Measurements from ENCODE around the gene ZNF860. TPM values are rescaled to one million over a fixed set of nuclear protein-coding genes. Genes with fewer than 3 reads are reported as not detected.

The ZNF860 gene
- total RNA-seq, 6 experiments from 2014 or later = 0.14 to 0.33 (median 0.17) TPM

- H3K27me3 Mint-ChIP-seq (ENCODE audit: insufficient read depth) = no peaks in the 10 kb centered on the region; the same call in 1 of the 2 replicates
- TF ChIP-seq, protein P1, sequence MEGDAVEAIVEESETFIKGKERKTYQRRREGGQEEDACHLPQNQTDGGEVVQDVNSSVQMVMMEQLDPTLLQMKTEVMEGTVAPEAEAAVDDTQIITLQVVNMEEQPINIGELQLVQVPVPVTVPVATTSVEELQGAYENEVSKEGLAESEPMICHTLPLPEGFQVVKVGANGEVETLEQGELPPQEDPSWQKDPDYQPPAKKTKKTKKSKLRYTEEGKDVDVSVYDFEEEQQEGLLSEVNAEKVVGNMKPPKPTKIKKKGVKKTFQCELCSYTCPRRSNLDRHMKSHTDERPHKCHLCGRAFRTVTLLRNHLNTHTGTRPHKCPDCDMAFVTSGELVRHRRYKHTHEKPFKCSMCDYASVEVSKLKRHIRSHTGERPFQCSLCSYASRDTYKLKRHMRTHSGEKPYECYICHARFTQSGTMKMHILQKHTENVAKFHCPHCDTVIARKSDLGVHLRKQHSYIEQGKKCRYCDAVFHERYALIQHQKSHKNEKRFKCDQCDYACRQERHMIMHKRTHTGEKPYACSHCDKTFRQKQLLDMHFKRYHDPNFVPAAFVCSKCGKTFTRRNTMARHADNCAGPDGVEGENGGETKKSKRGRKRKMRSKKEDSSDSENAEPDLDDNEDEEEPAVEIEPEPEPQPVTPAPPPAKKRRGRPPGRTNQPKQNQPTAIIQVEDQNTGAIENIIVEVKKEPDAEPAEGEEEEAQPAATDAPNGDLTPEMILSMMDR (IDR thresholded peaks at IDR 0.05) = no peak
- DNase-seq = no peak
- H3K4me3 Mint-ChIP-seq = no peak overlapping the region
- H3K27ac Mint-ChIP-seq = no peak overlapping the region
- H3K36me3 Mint-ChIP-seq (ENCODE audit: low read depth) = no peaks in the 10 kb centered on the region
- H3K9me3 Mint-ChIP-seq = no peaks in the 10 kb centered on the region
- H3K4me1 Mint-ChIP-seq (ENCODE audit: low read depth) = no peaks in the 10 kb centered on the region
Measured at GRCh38 chr3:31937225-31937624, 44.3 kb upstream of the ZNF860 start.

- no peak for DNase-seq
- Mint-ChIP-seq H3K4me1 (ENCODE audit: low read depth) (peaks cover 13% of the 10 kb centered on the region), H3K36me3 (ENCODE audit: low read depth) (no peaks in the 10 kb centered on the region), H3K9me3 (peaks cover 4% of the 10 kb centered on the region; the same call in 1 of the 2 replicates), H3K27me3 (ENCODE audit: insufficient read depth) (no peaks in the 10 kb centered on the region), H3K27ac (no peak overlapping the region), H3K4me3 (no peak overlapping the region)
- TF ChIP-seq, protein P1 (IDR thresholded peaks at IDR 0.05) = no peak
Measured at GRCh38 chr3:31942446-31942845, 39.1 kb upstream of the ZNF860 start.

DNA sequence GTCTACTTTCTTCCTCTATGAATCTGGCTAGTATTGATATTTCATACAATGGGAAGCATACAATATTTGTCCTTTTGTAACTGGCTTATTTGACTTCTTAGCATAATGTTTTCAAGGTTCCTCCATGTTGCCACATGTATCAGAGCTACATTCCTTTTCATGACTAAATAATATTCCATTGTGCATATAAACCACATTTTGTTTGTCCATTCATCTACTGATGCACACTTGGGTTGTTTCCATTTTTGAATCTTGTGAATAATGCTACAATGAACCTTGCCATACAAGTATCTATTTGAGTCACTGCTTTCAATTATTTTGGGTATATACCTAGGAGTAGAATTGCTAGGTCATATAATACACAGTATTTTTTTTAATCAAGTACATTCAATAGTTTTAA, 38.5 kb upstream of the ZNF860 start:
- Mint-ChIP-seq H3K4me1 (ENCODE audit: low read depth) (peaks cover 13% of the 10 kb centered on the region), H3K4me3 (no peak overlapping the region), H3K27me3 (ENCODE audit: insufficient read depth) (no peaks in the 10 kb centered on the region), H3K27ac (no peak overlapping the region), H3K36me3 (ENCODE audit: low read depth) (no peaks in the 10 kb centered on the region), H3K9me3 (peaks cover 4% of the 10 kb centered on the region; the same call in 1 of the 2 replicates)
- no peak for DNase-seq
- TF ChIP-seq, protein P1 (IDR thresholded peaks at IDR 0.05) = no peak

DNA sequence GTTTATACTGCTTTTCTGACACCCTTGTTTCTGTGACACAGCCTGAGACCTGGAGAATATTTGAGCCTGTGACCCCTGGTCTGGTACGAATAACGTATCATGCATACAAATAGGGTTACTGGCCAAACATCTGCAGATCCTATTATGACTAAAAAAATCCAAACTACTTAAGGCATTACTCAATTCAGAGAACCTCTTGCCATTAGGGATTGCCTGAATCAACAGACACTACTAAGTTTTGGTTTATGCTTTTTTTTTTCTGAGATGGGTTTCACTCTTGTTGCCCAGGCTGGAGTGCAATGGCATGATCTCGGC, 35.9 kb upstream of the ZNF860 start:
- no peak for DNase-seq

GRCh38 chr3:31946484-31947081, 35.0 kb upstream of the ZNF860 start:
- H3K4me3 Mint-ChIP-seq = no peak overlapping the region
- TF ChIP-seq, protein P1 (IDR thresholded peaks at IDR 0.05) = no peak
- no peaks in the 10 kb centered on the region for H3K27me3 Mint-ChIP-seq (ENCODE audit: insufficient read depth)
- peaks cover 13% of the 10 kb centered on the region for H3K4me1 Mint-ChIP-seq (ENCODE audit: low read depth)
- H3K36me3 Mint-ChIP-seq (ENCODE audit: low read depth) = peaks cover 13% of the 10 kb centered on the region
- H3K27ac Mint-ChIP-seq = no peak overlapping the region
- no peak for DNase-seq
- H3K9me3 Mint-ChIP-seq = peaks cover 14% of the 10 kb centered on the region

More for the DNA sequence above, 35.9 kb upstream of the ZNF860 start:
- H3K4me1 Mint-ChIP-seq (ENCODE audit: low read depth) = peaks cover 13% of the 10 kb centered on the region
- peaks cover 12% of the 10 kb centered on the region for H3K9me3 Mint-ChIP-seq
- no peaks in the 10 kb centered on the region for H3K27me3 Mint-ChIP-seq (ENCODE audit: insufficient read depth)
- peaks cover 9% of the 10 kb centered on the region for H3K36me3 Mint-ChIP-seq (ENCODE audit: low read depth)
- TF ChIP-seq, protein P1 (IDR thresholded peaks at IDR 0.05) = no peak
- H3K27ac Mint-ChIP-seq = no peak overlapping the region
- H3K4me3 Mint-ChIP-seq = no peak overlapping the region
